HL-60/S4 treated with phorbol 12-myristate 13-acetate at 8.2 ng/mL for 4 days and 3 days (cell line): ENCODE results near the gene GAS6.
"Not testable (repeated sequence)": the region's sequence is repeated elsewhere in the genome, so short reads cannot be mapped to it uniquely, and the experiment has no call there.

Experiments
- in situ Hi-C: fragments of 300-500 bp; cut with MboI; formaldehyde crosslinking; loops from 2 replicates; pipeline ENCODE4 v1.15.0; 2022; ENCODE audit warnings: low sequenced_read_pairs

GAS6 gene

GRCh38 chr13:113794764-113795173 lies 69.1 kb downstream of the GAS6 start:
- in situ Hi-C loops, result no loop called here

GRCh38 chr13:113794086-113794485 lies 69.8 kb downstream of the GAS6 start:
- in situ Hi-C loops, result no loop called here

GRCh38 chr13:113793718-113794085 lies 70.2 kb downstream of the GAS6 start:
- in situ Hi-C loops, result no loop called here

- in situ Hi-C loops, result no loop called here
Observed at GRCh38 chr13:113792886-113793717, 70.8 kb downstream of the GAS6 start.

- in situ Hi-C loops, result no loop called here
Observed at GRCh38 chr13:113792236-113792770, 71.6 kb downstream of the GAS6 start.

GRCh38 chr13:113791761-113792160 lies 72.1 kb downstream of the GAS6 start:
- in situ Hi-C loops, result no loop called here

- in situ Hi-C loops, result no loop called here
Observed at GRCh38 chr13:113791226-113791625, 72.7 kb downstream of the GAS6 start.

- in situ Hi-C loops, result not testable (repeated sequence)
Observed at GRCh38 chr13:113789931-113790330, 73.9 kb downstream of the GAS6 start.

GRCh38 chr13:113789167-113789566 lies 74.7 kb downstream of the GAS6 start:
- in situ Hi-C loops, result no loop called here

- in situ Hi-C loops, result no loop called here
Observed at GRCh38 chr13:113788413-113789135, 75.3 kb downstream of the GAS6 start.

- in situ Hi-C loops, result no loop called here
Observed at GRCh38 chr13:113787694-113788093, 76.2 kb downstream of the GAS6 start.

- in situ Hi-C loops, result no loop called here
Observed at GRCh38 chr13:113786262-113786841, 77.5 kb downstream of the GAS6 start.

- in situ Hi-C loops, result no loop called here
Observed at GRCh38 chr13:113785051-113786010, 78.5 kb downstream of the GAS6 start.

GRCh38 chr13:113784645-113785024 lies 79.2 kb downstream of the GAS6 start:
- in situ Hi-C loops, result no loop called here

- in situ Hi-C loops, result no loop called here
Observed at GRCh38 chr13:113783966-113784644, 79.8 kb downstream of the GAS6 start.

- in situ Hi-C loops, result no loop called here
Observed at GRCh38 chr13:113783200-113783881, 80.5 kb downstream of the GAS6 start.

GRCh38 chr13:113782472-113782871 lies 81.4 kb downstream of the GAS6 start:
- in situ Hi-C loops, result no loop called here

GRCh38 chr13:113781571-113781970 lies 82.3 kb downstream of the GAS6 start:
- in situ Hi-C loops, result no loop called here
